Ramos (cell line): ENCODE data around the gene NMUR1.
"Not testable (repeated sequence)": the region's sequence is repeated elsewhere in the genome, so short reads cannot be mapped to it uniquely, and the experiment has no call there.

ENCODE experiments used
- in situ Hi-C: fragments of 300-500 bp; cut with MboI; formaldehyde crosslinking; loops from one replicate; pipeline ENCODE4 v1.14.3; 2022; ENCODE audit warnings: low sequenced_read_pairs; ENCODE audit not compliant: unreplicated experiment

The NMUR1 gene, protein sequence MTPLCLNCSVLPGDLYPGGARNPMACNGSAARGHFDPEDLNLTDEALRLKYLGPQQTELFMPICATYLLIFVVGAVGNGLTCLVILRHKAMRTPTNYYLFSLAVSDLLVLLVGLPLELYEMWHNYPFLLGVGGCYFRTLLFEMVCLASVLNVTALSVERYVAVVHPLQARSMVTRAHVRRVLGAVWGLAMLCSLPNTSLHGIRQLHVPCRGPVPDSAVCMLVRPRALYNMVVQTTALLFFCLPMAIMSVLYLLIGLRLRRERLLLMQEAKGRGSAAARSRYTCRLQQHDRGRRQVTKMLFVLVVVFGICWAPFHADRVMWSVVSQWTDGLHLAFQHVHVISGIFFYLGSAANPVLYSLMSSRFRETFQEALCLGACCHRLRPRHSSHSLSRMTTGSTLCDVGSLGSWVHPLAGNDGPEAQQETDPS

DNA sequence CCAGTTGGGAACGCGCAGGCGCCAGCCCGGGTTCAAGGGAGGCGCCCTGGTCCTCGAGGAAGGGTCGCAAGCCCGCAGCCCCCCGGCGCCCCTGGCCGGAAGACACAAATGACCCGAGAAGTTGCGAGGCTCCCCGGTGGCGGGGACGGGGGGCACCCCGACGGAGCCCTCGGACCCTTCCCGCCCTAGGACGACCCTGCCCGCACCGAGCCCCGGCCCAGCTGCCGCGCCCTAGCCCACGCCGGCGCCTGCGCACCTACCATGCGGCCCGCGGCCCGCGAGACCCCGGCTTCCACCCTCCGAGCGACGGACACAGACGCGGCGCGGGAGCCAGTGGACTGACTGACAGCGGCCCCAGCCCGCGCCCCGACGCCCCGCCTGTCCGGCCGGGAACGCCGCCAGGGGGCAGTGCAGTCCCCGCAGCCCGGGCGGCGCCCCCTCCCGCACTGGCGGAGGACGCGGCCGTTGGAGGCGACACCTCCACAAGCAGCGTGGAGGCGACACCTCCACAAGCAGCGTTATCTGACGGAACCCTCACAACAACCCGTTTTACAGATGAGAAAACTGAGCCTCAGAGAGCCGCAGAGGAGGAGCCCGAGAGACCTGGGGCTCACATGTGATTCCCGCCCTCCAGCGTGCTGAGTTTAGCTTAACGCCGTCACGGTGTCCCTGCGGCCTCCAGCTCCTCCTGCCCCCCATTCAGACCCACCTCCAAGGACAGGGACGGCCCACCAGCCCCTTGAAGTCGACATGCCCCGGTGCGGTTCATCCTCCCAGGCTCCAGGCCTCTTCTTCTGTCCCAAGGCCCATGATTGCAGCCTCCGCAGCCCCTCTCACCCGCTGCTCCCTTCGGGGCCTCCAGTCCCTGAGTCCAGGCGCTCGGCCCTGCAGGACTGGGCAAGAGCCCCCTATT, at the start of gene NMUR1:
Gene NMUR1 (minus strand): TSS at position 347 of the 913 bp plus-strand sequence. CDS start 84 bp downstream, at position 263.
- in situ Hi-C loops, result no loop called here

DNA sequence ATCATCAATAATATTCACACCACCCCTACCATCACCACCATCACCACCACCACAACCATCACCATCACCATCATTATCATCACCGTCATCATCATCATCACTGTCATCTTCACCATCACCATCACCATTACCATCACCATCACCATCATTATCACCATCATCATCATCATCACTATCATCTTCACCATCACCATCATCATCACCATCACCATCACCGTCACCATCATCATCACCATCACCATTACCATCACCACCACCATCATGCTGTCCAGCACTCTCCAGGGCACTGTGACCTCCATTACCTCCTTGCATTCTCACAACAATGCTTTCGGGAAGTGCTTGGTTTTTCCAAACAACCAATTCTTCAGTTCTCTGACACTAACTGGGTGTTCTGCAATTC, 49.3 kb upstream of the NMUR1 start:
- in situ Hi-C loops, result no loop called here

DNA sequence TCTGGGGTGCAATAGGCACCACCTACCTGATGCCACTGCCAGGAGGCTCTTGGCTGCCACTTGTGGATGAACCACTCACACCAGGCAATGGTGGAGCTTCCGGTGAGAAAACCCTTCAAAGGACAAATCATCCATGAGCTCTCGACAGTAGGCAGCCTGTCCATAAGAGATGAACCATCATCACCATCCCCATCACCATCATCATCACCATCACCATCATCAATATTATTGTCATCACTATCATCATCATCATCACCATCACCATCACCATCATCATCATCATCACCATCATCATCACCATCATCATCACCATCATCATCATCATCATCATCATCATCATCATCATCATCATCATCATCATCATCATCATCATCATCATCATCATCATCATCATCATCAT, 48.4 kb upstream of the NMUR1 start:
- in situ Hi-C loops, result not testable (repeated sequence)

DNA sequence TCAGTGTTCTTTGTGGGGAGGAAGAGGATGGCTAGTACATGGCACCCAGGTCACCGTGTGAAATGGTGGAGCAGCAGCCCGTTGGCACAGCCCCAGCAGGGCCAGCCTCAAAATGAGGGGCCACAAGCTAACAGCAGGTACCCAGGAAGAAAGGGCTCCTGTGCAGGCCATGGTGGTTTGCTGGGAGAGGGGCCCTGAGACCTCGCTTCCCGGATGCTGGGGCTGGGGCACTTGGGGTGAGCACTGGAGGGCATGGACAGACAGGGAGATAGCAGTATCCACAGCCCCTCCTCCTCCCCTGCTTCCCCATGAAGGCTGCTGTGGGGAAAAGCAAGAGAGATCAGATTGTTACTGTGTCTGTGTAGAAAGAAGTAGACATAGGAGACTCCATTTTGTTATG, 46.2 kb upstream of the NMUR1 start:
- in situ Hi-C loops, result no loop called here

DNA sequence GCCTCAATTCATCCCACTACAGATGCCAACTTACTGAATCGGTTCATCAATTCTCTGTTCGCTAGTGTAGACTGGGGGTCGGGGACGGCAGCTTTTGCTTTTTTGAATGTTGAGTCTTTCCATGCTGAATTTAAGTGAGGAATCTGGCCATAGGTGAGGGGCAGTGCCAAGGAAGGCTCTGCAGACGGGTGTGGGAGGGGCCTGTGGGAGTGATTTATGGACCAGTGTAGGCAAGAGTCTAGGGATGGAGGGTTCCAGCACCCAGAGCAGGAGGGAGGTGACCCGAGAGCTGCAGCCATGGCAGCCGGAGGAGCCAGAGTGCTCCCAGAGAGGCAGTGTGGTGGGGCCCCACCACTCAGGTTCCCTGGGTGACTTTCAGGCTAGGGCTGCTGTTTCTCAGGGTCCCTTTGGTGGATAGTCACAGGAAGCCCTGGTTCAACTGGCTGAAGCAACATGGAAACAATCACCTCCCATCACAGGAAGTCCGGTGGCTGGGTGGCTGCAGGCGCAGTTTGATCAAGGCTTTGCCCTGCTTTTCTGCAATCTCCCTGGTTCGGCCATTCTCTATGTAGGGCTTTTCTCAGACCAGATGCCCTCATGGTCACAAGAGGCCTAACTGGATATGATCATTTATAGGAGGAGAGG, 45.5 kb upstream of the NMUR1 start:
- in situ Hi-C loops, result no loop called here

DNA sequence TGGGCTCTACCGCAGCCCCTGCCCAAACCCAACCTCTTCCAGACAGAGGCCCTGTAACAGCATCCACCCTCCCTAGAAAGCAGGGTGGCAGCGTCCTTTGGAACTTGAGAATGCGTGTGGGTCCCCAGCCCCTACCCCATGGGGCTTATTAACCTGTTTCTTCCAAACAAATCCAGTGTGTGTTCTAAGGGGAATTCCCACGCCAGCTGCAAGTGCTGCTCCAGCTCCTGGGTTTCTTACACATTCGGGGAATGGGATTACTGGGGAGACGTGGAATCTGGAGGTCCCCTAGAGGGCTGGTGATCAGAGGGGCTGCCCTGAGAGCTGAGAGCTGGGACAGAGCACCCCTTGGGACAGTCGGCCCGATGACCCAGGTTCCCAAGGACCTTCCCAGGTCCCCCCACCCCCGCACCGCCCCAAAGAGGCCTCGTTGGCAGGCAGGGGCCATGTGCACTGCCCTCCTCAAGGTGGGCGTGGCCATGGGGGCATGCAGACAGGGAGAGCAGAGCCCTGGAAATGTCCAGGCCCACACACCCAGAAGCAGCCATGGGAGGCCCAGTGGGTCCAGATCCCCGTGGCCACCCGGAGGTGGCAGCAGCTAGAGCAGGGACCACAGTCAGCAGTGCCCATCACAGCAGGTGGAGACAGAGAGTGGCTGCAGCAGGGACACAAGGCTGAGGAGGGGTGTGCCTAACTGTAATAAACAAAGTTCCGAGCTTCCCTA, 43.6 kb upstream of the NMUR1 start:
- in situ Hi-C loops, result no loop called here

DNA sequence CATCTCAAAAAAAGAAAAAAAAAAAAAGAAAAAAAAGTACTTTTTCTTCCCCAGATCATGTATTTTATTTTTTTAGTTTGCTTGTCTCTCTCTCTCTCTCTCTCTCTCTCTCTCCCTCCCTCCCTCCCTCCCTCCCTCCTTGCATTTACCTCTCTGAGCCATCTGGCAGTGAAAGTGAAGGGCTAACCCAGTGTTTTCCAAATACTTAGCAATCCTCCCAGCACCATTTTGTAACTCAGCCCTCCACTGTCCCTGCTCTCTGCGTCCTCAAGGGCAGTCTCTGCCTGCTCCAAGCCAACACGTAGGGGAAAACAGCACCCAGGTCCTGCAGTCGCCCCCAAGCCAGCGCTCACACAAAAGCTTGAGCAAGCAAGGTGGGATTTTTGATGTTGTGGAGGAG, 42.9 kb upstream of the NMUR1 start:
- in situ Hi-C loops, result no loop called here

DNA sequence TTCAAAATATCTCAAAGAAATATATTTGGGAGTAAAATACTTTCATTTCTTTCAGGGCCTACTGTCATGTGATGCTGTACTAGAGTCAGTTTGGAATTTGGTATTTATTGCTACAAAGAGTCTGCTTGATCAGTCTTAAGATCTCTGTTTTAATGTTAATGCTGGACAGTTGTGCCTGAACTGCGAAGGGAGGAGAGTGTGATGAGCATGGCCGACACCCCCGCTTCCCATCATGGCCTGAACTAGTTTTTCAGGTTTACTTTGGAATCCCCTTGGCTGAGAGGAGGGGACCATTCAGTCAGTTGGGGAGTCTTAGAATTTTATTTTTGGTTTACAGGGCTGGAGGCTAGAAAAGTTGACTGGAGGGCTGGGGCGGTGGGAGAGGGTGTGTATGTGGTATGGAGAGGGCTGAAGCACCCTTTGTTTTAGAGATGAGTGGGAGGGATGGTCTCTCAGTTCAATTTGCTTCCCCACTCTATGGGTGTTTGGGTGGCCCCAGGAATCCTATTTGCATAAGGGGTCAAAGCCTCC, 41.5 kb upstream of the NMUR1 start:
- in situ Hi-C loops, result no loop called here

DNA sequence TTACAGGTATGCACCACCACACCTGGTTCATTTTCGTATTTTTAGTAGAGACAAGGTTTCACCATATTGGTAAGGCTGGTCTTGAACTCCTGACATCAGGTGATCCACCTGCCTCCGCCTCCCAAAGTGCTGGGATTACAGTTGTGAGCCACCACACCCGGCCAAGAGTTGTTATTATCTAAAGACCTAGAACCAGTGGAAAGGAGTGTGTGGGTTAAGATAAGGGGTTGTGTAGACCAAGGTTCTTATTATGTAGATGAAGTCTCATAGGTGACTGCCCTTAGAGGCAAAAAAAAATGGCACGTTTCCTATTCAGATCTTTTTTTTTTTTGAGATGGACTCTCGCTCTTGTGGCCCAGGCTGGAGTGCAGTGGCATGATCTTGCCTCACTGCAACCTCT, 40.7 kb upstream of the NMUR1 start:
- in situ Hi-C loops, result not testable (repeated sequence)

DNA sequence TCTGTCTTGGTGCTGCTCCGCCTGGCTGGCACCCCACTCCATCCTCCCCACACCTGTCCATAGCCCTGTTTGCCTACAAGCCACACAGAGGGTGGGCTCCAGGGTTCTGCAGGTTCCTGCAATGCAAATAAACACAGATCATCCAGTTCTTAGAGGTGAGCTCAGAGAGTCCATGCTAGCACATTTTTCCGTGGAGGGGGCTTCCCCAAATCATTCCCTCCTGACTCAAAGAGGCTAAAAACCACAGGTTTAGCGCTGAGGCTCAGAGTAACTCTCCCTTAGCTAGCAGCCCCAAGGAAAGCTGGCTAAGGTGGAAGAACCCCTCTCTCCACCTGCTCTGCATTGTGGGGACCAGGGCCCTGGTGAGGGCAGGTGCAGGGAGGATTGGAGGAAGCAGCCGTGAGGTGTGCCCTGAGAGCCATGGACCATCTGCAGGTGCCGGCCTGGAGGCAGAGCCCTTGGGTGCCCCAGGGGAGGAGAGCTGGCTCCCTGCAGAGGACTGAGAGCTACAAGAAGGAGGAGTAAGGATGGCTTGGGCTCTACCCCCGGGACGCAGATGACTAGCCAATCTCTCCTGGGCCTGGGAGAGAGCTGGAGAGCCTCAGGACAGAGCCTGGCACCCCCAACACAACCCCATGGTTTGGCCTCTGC, 38.7 kb upstream of the NMUR1 start:
- in situ Hi-C loops, result no loop called here

DNA sequence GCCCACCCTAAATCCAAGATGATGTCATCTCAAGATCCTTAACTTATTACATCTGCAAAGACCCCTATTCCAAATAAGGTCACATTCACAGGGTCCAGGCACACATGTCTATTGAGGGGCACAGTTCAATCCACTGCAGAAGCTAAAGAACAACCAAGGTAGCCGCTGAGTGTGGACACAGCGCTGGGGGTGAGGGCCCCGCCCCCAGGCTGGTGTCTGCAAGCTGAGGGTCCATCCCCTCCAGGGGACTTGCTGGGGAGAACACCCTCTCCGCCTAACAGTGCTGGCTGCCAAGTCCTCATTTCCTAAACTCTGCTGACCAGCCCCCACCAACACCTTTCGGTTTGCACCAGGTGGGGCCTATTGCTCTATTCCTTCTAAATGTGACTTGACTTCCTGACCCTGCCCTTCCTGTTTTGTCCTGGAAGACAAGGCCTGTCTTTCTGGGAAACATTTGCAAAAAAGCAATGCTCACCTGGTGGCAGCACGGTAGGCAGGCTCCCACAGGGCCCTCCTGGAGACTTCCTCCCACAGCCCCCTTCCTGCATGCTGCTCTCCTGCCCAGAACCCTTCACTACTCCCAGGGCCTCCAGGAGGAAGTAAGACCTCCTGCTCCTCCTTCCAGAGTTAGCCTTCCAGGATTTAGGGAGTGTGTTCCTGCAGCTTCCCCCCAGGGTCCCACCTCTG, 38.0 kb upstream of the NMUR1 start:
- in situ Hi-C loops, result no loop called here

DNA sequence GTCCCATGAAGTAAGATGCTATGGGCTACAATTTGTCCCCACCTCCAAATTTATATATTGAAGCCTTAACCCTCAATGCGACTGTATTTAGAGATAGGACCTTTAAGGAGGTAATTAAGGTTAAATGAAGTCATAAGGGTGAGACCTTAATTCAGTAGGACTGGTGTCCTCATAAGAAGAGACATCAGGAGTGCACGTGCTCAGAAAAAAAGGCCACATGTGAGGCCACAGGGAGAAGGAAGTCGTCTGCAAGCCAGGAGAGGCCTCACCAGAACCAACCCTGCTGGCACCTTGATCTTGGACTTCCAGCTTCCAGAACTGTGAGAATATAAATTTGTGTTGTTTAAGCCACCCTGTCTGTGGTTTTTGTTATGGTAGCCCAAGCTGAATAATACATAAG, 36.9 kb upstream of the NMUR1 start:
- in situ Hi-C loops, result no loop called here

DNA sequence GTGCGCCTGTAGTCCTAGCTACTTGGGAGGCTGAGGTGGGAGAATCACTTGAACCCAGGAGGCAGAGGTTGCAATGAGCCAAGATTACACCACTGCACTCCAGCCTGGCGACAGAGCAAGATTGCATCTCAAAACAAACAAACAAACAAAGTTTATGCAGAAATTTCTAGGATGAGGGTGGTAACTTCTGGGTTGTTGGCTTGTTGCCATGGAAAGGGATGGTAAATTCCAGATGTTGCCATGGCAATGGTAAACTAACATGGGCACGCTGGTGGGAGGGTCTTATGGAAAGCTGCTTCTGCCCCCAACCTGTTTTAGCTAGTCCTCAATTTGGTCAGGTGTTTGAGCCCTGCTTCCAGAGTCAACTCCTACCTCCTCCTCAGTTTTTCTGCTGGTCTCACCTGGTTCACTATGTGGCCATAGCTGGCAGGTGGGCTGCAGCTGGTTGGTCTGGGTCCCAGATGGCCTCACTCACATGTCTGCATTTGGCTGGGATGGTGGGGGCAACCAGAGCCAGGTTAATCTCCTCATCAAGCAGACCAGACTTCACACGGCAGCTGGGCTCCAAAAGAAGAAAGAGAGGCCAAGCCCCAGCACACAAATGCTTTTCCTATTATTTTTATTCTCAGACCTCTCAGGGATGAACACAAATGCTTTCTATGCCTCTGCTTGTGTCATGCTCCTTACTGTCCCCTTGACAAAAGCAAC, 35.8 kb upstream of the NMUR1 start:
- in situ Hi-C loops, result no loop called here

DNA sequence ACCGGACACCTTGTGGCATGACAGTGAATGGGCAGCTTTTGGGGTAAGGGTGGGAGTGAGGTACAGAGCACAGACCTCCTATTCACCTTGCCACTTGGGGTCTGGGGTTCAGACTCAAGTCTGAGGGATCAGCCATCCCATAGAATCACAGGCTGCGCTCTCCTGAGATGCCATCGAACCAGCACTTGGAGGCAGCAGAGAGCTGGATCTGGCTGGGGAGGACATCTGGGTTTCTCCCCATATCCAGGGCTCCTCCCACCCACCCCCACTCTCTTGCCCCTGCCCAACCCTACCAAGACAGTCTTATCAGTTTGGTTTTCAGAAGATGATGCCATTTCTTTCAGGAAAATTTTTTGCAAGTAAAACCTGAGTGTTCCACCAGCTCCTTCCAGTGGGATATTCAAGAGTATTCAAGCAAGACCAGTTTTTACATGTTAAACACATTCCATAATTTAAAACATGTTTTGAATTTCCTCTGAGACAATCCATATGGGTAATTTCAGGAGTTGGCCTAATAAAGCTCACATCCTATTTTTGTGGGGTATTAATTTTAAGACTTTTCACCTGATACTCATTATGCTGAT, 33.2 kb upstream of the NMUR1 start:
- in situ Hi-C loops, result no loop called here

DNA sequence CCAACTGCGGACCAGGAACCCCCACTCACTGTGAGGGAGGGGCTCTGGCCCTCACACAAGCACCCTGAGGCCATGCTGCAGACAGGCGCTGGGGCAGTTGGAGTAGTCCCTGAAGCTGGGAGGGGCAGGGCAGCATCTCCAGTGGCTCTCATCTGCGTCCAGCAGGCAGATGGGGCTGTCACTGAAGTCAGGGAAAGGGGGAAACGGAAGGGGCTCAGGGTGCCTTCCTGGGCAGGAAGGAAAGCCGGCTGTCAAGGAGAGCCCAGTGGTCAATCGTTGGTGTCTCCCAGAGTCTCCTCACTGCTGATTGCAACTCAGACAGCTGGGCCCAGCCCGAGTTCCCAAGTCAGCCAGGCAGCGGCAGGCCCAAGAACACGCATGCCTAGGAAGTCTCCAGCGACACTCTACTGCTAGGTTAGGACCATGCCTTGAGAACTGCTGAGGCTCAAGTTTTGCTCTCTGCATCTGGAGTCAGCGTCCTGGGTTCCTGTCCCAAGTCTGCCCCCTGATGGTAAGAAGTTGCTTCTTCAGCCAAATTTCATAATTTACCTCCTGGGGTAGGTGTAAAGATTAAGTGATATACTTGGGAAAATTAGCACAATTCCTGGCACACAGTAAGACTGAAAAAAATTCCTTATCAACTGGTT, 27.4 kb upstream of the NMUR1 start:
- in situ Hi-C loops, result no loop called here

DNA sequence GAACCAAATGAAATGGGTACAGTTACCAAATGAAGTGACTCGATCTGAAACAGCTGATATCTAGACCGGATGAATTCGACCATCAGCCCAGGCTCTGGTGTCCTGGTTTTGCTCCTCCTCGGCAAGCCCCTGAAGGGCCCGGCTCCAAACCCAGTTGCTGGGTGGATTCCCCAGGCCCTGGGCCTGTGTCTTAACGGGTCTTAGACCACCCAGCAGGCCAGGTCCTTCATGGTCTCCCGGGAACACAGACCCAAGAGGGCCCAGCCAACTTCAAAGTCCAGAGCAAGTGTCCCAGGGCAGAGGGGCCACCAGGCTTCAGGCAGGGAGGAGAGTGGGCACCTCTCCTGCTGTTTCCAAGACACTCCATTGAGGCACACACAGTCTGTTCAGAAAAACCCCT, 26.7 kb upstream of the NMUR1 start:
- in situ Hi-C loops, result no loop called here

DNA sequence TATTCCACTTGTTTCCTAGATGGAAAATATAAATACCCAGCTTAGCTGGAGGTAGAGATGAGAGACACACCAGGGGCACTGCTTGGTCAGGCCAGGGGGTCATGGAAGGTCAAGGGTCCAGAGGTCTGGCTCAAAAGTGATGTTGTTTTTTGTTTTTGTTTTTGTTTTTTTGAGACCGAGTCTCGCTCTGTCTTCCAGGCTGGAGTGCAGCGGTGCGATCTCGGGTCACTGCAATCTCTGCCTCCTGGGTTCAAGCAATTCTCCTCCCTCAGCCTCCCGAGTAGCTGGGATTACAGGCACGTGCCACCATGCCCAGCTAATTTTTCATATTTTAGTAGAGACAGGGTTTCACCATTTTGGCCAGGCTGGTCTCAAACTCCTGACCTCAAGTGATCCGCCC, 26.3 kb upstream of the NMUR1 start:
- in situ Hi-C loops, result not testable (repeated sequence)
